Neural crest cell (in vitro differentiated cells): Measurements from ENCODE around the gene LSAMP. TPM values are rescaled to one million over a fixed set of nuclear protein-coding genes. Genes with fewer than 3 reads are reported as not detected.
A peak's percentile ranks its signal among the peaks of the same experiment; 100 is the strongest.
"Not testable (repeated sequence)": the region's sequence is repeated elsewhere in the genome, so short reads cannot be mapped to it uniquely, and the experiment has no call there.

Experiments used
- DNase-seq: peaks from one replicate; pipeline ENCODE4 v3.0.0; 2021; ENCODE audit warnings: low read depth, mixed read lengths, low spot score
- H3K27ac Mint-ChIP-seq: one replicate; pipeline ENCODE4 v1.8.0; 2021; ENCODE audit warnings: mild to moderate bottlenecking, mixed read lengths; ENCODE audit not compliant: unreplicated experiment
- H3K27me3 Mint-ChIP-seq: 2 replicates; pipeline ENCODE4 v1.8.0; 2021; ENCODE audit warnings: low read depth, mild to moderate bottlenecking, mixed read lengths
- H3K36me3 Mint-ChIP-seq: 2 replicates; pipeline ENCODE4 v1.8.0; 2021; ENCODE audit warnings: low read depth, mild to moderate bottlenecking, mixed read lengths
- H3K4me1 Mint-ChIP-seq: 2 replicates; pipeline ENCODE4 v1.8.0; 2021; ENCODE audit warnings: mixed read lengths
- H3K4me3 Mint-ChIP-seq: one replicate; pipeline ENCODE4 v1.8.0; 2021; ENCODE audit warnings: mild to moderate bottlenecking, mixed read lengths
- H3K9me3 Mint-ChIP-seq: 2 replicates; pipeline ENCODE4 v1.8.0; 2021; ENCODE audit warnings: mixed read lengths
- CTCF ChIP-seq: fragments of 200-600 bp; sonication (generic); conservative IDR thresholded peaks from 2 replicates; pipeline ENCODE4 v1.5.0; 2021; ENCODE audit warnings: antibody characterized with exemption, mild to moderate bottlenecking
- total RNA-seq: library from RNA; stranded (reverse); gene quantifications from 2 replicates; pipeline ENCODE4 v1.2.1, GENCODE V29; 2021

Gene LSAMP
- total RNA-seq, 1 donor from 2014 or later: 36.7 TPM

- H3K4me1 Mint-ChIP-seq: peaks cover 22% of the 10 kb centered on the region
- H3K9me3 Mint-ChIP-seq: no peaks in the 10 kb centered on the region
- no peaks in the 10 kb centered on the region for H3K27me3 Mint-ChIP-seq
- no peak for DNase-seq
- H3K36me3 Mint-ChIP-seq: no peaks in the 10 kb centered on the region
- H3K27ac Mint-ChIP-seq: no peak overlapping the region
- TF ChIP-seq CTCF: no peak
- no peak overlapping the region for H3K4me3 Mint-ChIP-seq
Observed at GRCh38 chr3:115792206-115792955, 652.9 kb downstream of the LSAMP start.

- not testable (repeated sequence) for H3K27me3 Mint-ChIP-seq, H3K4me3 Mint-ChIP-seq, H3K36me3 Mint-ChIP-seq, H3K27ac Mint-ChIP-seq, DNase-seq, H3K9me3 Mint-ChIP-seq
- H3K4me1 Mint-ChIP-seq: peaks cover 26% of the 10 kb centered on the region
Observed at GRCh38 chr3:115791271-115792153, 653.8 kb downstream of the LSAMP start.

DNA sequence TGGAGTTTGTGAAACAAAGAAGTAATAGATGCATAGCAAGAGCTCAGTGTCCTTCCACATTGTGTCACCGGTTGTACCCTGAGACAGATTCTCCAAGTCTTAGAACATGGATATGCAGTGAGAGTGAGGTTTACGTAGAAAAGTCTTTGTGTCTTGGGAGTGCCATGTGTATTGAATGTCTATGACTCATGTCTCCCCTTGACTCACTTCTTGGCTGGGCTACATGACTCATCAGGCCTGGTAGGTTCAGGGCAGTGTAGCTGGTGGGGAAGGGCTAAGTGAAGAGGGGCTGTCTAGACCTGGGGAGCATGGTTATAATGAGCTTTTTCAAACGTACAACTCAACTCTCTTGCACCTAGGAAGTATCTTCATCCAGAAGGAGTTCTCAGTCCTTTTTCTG lies 654.5 kb downstream of the LSAMP start:
- no peak for DNase-seq
- no peak overlapping the region for H3K27ac Mint-ChIP-seq
- no peaks in the 10 kb centered on the region for H3K27me3 Mint-ChIP-seq
- TF ChIP-seq CTCF: no peak
- peaks cover 29% of the 10 kb centered on the region for H3K4me1 Mint-ChIP-seq
- H3K9me3 Mint-ChIP-seq: no peaks in the 10 kb centered on the region
- H3K36me3 Mint-ChIP-seq: no peaks in the 10 kb centered on the region
- no peak overlapping the region for H3K4me3 Mint-ChIP-seq

DNA sequence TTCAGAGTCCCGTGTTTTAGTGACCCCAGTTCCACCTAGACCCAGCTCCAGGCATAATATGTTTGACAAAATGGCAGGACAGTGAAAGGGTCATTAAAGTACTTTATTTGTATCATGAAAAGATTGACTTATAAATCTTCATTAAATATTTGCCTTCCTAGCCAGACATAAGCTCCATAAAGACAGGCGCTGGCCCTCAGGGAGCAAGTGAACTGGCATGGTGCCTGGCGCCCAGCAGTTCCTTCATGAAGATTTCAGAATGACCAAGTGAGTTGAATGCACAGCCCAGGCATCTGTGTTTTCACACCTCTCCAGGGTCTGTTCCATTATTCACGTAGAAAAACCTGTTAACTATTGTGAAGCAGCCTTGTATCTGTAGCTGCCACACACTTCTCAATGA lies 655.8 kb downstream of the LSAMP start:
- H3K4me3 Mint-ChIP-seq: no peak overlapping the region
- DNase-seq: no peak
- H3K27me3 Mint-ChIP-seq: no peaks in the 10 kb centered on the region
- TF ChIP-seq CTCF: no peak
- H3K36me3 Mint-ChIP-seq: no peaks in the 10 kb centered on the region
- no peaks in the 10 kb centered on the region for H3K9me3 Mint-ChIP-seq
- no peak overlapping the region for H3K27ac Mint-ChIP-seq
- H3K4me1 Mint-ChIP-seq: peaks cover 42% of the 10 kb centered on the region

DNA sequence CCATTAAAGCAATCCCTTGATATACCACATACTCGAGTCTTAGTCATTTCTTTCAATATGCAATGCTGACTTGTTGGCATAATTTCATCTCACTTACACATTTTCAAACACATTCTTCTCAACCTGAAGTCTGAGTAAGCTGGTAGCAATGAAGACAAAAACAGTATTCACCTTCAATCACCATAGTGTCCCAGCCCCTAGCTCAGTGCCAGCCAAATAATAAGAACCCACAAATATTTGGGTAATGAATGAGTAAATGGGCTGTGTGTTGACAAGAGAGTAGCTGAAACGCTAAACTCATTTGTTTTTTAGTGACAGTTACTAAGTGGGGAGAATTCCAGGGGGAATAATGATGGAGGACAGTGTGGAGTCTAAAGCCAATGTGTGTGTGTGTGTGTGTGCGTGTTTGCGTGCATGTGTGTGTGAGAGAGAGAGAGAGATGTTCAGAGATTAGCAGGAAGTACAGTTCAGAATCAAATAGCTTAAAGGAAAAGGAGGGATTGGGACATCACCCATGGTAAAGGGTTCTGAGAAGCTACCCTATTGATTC lies 656.3 kb downstream of the LSAMP start:
- Mint-ChIP-seq H3K36me3 (no peaks in the 10 kb centered on the region), H3K27me3 (no peaks in the 10 kb centered on the region), H3K4me3 (no peak overlapping the region), H3K27ac (peak overlapping the region; percentile 1), H3K9me3 (no peaks in the 10 kb centered on the region), H3K4me1 (peaks cover 43% of the 10 kb centered on the region)
- no peak for DNase-seq
- TF ChIP-seq CTCF: no peak
